ENCODE results near the gene NUF2.

Gene NUF2

GRCh38 chr1:163397451-163398200 is 75.9 kb downstream of the NUF2 start:
- Histone ChIP-seq H3K27ac (no peak overlapping the region), H3K4me2 (no peak overlapping the region), H3K9ac (no peak overlapping the region), H3K9me3 (no peaks in the 10 kb centered on the region), H3K4me3 (no peak overlapping the region), H3K36me3 (no peaks in the 10 kb centered on the region), H3K27me3 (no peaks in the 10 kb centered on the region), H4K20me1 (no peaks in the 10 kb centered on the region), H3K4me1 (no peaks in the 10 kb centered on the region)
- TF ChIP-seq Cebpa-rat (IDR thresholded peaks at IDR 0.05), result no peak

GRCh38 chr1:163399001-163399400 is 77.2 kb downstream of the NUF2 start:
- H3K4me2 ChIP-seq, result no peak overlapping the region
- no peaks in the 10 kb centered on the region for H3K4me1 ChIP-seq
- no peak overlapping the region for H3K27ac ChIP-seq
- H3K4me3 ChIP-seq, result no peak overlapping the region
- H3K9ac ChIP-seq, result no peak overlapping the region
- TF ChIP-seq Cebpa-rat (IDR thresholded peaks at IDR 0.05), result no peak
- no peaks in the 10 kb centered on the region for H3K27me3 ChIP-seq
- no peaks in the 10 kb centered on the region for H3K9me3 ChIP-seq
- H4K20me1 ChIP-seq, result no peaks in the 10 kb centered on the region
- H3K36me3 ChIP-seq, result no peaks in the 10 kb centered on the region

- no peaks in the 10 kb centered on the region for H3K27me3 ChIP-seq
- H3K4me1 ChIP-seq, result no peaks in the 10 kb centered on the region
- H3K9ac ChIP-seq, result no peak overlapping the region
- H3K27ac ChIP-seq, result no peak overlapping the region
- no peaks in the 10 kb centered on the region for H3K9me3 ChIP-seq
- H3K4me3 ChIP-seq, result no peak overlapping the region
- no peaks in the 10 kb centered on the region for H4K20me1 ChIP-seq
- no peak for TF ChIP-seq Cebpa-rat (IDR thresholded peaks at IDR 0.05)
- H3K4me2 ChIP-seq, result no peak overlapping the region
- H3K36me3 ChIP-seq, result no peaks in the 10 kb centered on the region
Observed at GRCh38 chr1:163399976-163400601, 78.3 kb downstream of the NUF2 start.

- no peaks in the 10 kb centered on the region for H3K9me3 ChIP-seq
Observed at GRCh38 chr1:163401211-163401610, 79.5 kb downstream of the NUF2 start.

More at GRCh38 chr1:163401211-163401610, 79.5 kb downstream of the NUF2 start:
- Histone ChIP-seq H3K36me3 (no peaks in the 10 kb centered on the region), H4K20me1 (no peaks in the 10 kb centered on the region), H3K27ac (no peak overlapping the region), H3K9ac (no peak overlapping the region), H3K4me2 (no peak overlapping the region), H3K27me3 (no peaks in the 10 kb centered on the region), H3K4me3 (no peak overlapping the region), H3K4me1 (no peaks in the 10 kb centered on the region)
- no peak for TF ChIP-seq Cebpa-rat (IDR thresholded peaks at IDR 0.05)

All from BLaER1 (cell line).